A673 (cell line): Measurements from ENCODE around the gene SYT7.

Experiments
- CTCF ChIP-seq: fragments of 300-800, 200-600 bp; sonication (generic); conservative IDR thresholded peaks from 2 replicates; pipeline ENCODE4 v1.5.1; 2017; ENCODE audit warnings: low read depth, mild to moderate bottlenecking, antibody characterized with exemption, low read length, moderate library complexity, mixed read lengths
- EZH2 ChIP-seq: fragments of 200-600 bp; sonication (generic); IDR thresholded peaks from 2 replicates; pipeline ENCODE4 v1.6.1; 2017; ENCODE audit warnings: borderline replicate concordance, low read depth, mild to moderate bottlenecking, mixed read lengths, antibody characterized with exemption, low read length; ENCODE audit not compliant: poor library complexity, severe bottlenecking

GRCh38 chr11:61507962-61508861 is 72.7 kb downstream of the SYT7 start, which contains the start of gene LRRC10B:
- no peak for TF ChIP-seq EZH2
- TF ChIP-seq CTCF: no peak
